Amygdala (tissue), 56 donors: ENCODE data around the gene UVRAG.
A peak's percentile ranks its signal among the peaks of the same experiment; 100 is the strongest.
"Not testable (repeated sequence)": the region's sequence is repeated elsewhere in the genome, so short reads cannot be mapped to it uniquely, and the experiment has no call there.

Experiments
- DNase-seq, 56 donors: peaks; one replicate each; lab custom pipeline; 2025; lab: John Stamatoyannopoulos, UW

UVRAG gene

DNA sequence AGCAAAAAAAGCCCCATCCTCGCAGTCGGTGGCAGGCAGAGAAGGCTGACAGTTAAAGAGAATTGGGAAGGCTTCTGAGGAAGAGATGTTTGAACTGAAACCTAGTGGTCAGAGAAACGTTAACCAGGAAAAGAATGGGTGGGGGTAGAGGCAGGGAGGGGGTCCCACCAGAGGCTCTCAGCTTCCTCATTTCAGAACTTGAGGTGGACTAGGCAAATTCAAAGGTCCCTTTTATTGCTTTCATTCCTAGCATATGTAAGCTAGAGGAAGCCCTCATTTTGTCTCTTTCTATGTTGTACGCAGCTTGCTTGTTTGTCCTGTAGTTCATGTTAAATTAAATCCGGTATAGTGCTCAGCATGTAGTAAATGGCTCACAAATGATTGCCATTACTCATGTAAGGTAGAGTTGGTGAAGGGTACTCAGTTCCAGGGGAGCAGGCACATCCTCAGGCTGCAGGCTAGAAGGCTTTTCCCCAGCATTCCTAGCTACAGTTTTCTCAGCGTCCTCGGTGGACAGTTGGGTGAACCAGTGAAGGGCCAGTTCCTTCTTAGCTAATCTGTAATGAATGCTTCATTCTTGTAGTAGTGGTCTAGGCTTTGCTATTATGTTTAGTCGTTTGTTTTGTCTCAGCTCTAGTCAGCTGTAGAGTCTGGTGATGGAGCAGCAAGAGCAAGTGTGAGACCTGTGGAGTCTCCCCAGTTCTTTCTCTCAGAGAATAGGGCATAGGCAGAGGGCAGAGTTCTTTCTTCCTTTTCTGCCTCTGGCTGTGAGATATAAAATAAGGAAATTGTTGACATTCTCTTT is 58.6 kb downstream of the UVRAG start:
- DNase-seq: peak in 7 of 56 donors; percentile 5 to 48 (median 30)

- no peak for DNase-seq
Measured at GRCh38 chr11:75874684-75875341, 59.8 kb downstream of the UVRAG start.

GRCh38 chr11:75877327-75877726 is 62.3 kb downstream of the UVRAG start:
- DNase-seq: not testable (repeated sequence)

DNA sequence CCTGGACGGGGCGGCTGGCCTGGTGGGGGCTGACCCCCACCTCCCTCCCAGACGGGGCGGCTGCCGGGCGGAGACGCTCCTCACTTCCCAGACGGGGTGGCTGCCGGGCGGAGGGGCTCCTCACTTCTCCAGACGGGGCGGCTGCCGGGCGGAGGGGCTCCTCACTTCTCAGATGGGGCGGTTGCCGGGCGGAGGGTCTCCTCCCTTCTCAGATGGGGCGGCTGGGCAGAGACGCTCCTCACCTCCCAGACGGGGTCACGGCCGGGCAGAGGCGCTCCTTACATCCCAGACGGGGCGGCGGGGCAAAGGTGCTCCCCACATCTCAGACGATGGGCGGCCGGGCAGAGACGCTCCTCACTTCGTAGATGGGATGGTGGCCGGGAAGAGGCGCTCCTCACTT is 62.9 kb downstream of the UVRAG start:
- not testable (repeated sequence) for DNase-seq

GRCh38 chr11:75878933-75879332 is 63.9 kb downstream of the UVRAG start:
- DNase-seq: no peak

DNA sequence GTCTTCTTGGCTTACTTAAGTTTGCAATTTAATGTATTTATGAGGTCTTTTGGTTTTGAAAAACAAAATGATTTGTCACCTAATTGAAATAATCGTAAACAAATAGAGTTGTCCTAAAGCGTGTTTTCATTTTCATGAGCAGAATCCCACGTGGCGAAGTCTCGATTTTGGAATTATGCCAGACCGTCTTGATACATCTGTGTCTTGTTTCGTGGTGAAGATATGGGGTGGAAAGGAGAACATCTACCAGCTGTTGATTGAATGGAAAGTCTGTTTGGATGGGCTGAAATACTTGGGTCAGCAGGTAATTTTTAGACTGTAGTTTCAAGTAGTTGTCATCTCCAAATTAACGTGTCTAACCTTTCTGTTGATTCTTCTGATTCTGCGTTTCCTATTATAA is 64.7 kb downstream of the UVRAG start:
- DNase-seq: no peak

GRCh38 chr11:75880343-75880742 is 65.3 kb downstream of the UVRAG start:
- not testable (repeated sequence) for DNase-seq

GRCh38 chr11:75884321-75884720 is 69.3 kb downstream of the UVRAG start:
- DNase-seq: no peak

GRCh38 chr11:75888416-75888815 is 73.4 kb downstream of the UVRAG start:
- DNase-seq: no peak

GRCh38 chr11:75891947-75892739 is 77.1 kb downstream of the UVRAG start:
- DNase-seq: no peak

DNA sequence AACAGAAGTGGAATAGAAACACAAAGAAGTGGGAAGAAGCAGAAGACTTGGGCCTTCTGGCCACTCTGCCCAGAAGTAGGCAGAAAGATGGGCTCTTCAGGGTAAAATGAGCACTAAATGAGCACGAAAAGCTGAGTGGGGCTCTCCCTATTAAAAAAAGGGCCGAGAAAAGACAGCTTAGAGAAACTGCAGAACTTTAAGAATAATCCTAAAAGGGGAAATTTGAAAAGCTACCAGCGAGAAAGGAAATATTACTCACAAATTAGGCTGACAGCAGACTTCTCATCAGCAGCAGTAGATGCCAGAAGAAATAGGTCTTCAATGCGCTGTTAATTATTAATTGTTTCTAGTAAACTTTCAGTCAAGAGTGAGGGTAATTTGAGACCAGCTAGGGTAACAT is 78.2 kb downstream of the UVRAG start:
- no peak for DNase-seq

DNA sequence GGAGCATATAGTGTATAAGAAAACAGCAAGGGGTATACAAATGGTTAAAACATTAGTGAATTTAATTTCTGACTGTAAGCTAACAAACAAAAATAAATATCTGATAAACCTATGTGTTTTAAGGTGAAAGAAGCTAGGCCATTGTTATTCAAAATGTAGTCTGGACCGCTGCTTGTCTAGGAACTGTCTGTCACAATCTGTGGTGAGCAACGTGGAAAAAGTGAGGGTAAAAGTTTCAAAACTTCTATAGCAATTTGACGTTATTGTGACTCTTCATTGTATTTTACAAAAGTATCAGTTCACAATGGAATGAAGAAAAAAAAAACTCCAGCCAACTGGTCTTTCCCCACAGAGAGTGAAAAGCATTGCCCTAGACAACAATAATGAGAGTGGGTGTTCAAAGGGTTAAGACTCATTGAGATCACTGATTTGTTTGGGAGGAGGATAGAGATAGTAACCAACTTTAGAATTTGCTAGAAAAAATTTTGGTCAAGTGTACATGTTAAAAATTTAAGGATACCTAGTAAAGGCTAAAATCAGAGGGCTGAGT is 79.1 kb downstream of the UVRAG start:
- DNase-seq: no peak

- DNase-seq: peak in 1 of 56 donors; percentile 40
Measured at GRCh38 chr11:75896843-75897419, 81.9 kb downstream of the UVRAG start.

DNA sequence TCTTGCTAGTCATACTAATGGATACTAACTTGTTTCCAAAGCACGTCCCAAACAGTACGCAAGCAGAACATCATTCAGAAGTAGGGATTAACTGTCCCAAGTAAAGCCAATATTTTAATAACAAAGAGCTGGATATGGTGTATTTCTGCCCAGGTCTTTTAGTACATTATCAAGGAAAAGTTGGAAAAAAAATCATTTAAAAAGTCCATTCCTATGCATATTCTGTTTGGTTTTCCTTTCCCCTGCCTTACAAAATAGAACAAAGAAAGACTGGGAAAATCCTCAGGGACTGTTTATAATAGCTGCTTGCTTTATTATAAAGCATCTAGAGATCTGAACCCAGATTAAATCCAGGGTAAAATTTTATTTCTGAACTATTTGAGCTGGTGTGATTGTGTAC is 83.9 kb downstream of the UVRAG start:
- DNase-seq: no peak

DNA sequence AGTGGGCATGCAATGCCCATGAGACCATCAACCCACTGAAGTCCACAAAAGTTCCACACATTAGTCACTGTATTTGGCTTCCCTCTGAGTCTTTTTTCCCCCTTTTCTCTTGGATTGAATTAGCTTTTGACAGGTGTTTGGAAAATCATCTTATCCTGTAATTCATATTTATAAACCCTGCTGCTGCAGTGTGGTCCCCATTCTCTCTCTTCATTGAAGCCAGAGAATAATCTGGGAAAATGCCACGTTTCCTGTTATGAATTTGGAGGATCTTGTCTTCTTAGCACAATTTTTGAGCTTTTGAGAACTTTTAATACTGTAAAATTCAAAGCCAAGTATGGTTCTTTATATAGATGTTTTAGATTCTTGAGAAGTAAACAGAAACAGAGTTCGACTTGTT is 84.8 kb downstream of the UVRAG start:
- no peak for DNase-seq

DNA sequence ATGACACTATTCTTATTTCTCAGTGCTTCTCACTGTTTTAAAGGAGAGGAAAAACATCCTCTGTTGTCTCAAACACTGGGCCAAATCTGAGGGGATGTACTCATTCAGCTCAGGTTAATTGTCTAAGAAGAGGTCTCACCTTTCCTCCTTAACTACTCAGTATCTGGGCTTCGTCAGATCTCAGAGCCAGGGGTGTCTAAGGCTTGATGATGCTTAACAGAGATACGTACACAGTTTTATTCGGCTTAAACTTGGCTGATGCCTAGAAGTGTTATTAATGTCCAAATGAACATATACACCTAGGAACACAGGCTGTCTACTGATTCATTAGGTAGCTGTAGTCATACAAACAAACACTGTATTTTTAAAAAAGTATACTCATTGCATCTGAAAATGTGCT is 85.8 kb downstream of the UVRAG start:
- no peak for DNase-seq

DNA sequence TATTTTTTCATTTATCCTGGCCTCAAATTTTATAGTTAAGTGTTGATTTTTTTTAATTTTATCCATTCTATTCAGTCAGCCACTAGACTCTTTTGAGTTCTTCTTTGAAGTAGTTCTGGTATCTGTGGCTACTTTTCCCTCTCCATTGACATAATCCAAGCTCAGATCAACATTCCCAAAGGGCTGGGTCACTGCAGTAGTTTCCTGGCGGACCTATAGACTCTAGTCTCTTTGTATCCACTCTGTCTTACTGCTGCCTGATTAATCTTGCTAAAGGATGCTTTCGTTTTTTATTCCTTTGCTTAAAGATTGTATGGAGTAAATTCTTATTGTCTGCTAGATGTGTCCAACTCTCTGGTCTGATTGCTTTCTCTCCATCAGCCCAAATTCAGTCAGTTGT is 87.6 kb downstream of the UVRAG start:
- no peak for DNase-seq

GRCh38 chr11:75903276-75903675 is 88.3 kb downstream of the UVRAG start:
- DNase-seq: no peak

GRCh38 chr11:75905434-75905833 is 90.4 kb downstream of the UVRAG start:
- DNase-seq: no peak

- DNase-seq: no peak
Measured at GRCh38 chr11:75907906-75908527, 93.0 kb downstream of the UVRAG start.
